HEK293 (cell line): ENCODE data around the gene SYT14.

Source experiments
- CTCF ChIA-PET: fragments of 350-600 bp; formaldehyde crosslinking; extraction: SDS; loops from one replicate; lab custom pipeline; 2021; ENCODE audit warnings: antibody characterized with exemption; lab: Yijun Ruan, JAX
- POLR2A ChIA-PET: fragments of 300-600 bp; formaldehyde crosslinking; extraction: SDS; loops from one replicate; lab custom pipeline; 2020; ENCODE audit warnings: antibody characterized with exemption, inconsistent platforms; lab: Yijun Ruan, JAX
- H3K27ac ChIP-seq: fragments of 200-500 bp; sonication (Bioruptor generic); 2 replicates; pipeline ENCODE4 v1.5.1; 2014; ENCODE audit warnings: low read depth, low read length, control low read depth, inconsistent platforms; ENCODE audit errors: extremely low read depth
- H3K36me3 ChIP-seq, 2 experiments: fragments of 200-500 bp in 1 of 2; sonication (Bioruptor generic) in 1 of 2; 1 replicate in 1 of 2; 2 replicates in 1 of 2; pipeline ENCODE4 v1.5.1; 2014 to 2017; ENCODE audit warnings: inconsistent platforms in 2 of 2, low read length in 2 of 2; ENCODE audit not compliant: control insufficient read depth in 2 of 2, insufficient read depth in 1 of 2
- H3K4me1 ChIP-seq: fragments of 200-500 bp; sonication (Bioruptor generic); 2 replicates; pipeline ENCODE4 v1.5.1; 2014; ENCODE audit warnings: mild to moderate bottlenecking, low read length, inconsistent platforms; ENCODE audit not compliant: control insufficient read depth, insufficient read depth
- H3K4me3 ChIP-seq: 2 replicates; pipeline ENCODE4 v1.5.1; 2011; ENCODE audit warnings: low read depth, mild to moderate bottlenecking, control low read depth, low read length, moderate library complexity
- H3K9me3 ChIP-seq: fragments of 200-500 bp; sonication (Bioruptor generic); 2 replicates; pipeline ENCODE4 v1.5.1; 2014; ENCODE audit warnings: low read depth, low read length, inconsistent platforms; ENCODE audit not compliant: control insufficient read depth, insufficient read depth
- ELK4 ChIP-seq: IDR thresholded peaks from 2 replicates; pipeline ENCODE4 v1.6.1; 2011; ENCODE audit warnings: mild to moderate bottlenecking, low read depth, low read length, borderline replicate concordance
- GLIS2 ChIP-seq: fragments of 450-650 bp; formaldehyde crosslinking; IDR thresholded peaks from 2 replicates; pipeline ENCODE4 v1.5.1; 2016; ENCODE audit warnings: missing biosample characterization, missing genetic modification characterization
- HIC1 ChIP-seq: fragments of 450-650 bp; formaldehyde crosslinking; IDR thresholded peaks from 2 replicates; pipeline ENCODE4 v1.5.1; 2016; ENCODE audit warnings: missing biosample characterization, missing genetic modification characterization
- KLF7 ChIP-seq: fragments of 450-650 bp; formaldehyde crosslinking; IDR thresholded peaks from 2 replicates; pipeline ENCODE4 v1.5.1; 2016; ENCODE audit warnings: missing biosample characterization, missing genetic modification characterization, borderline replicate concordance
- OVOL3 ChIP-seq: fragments of 450-650 bp; formaldehyde crosslinking; IDR thresholded peaks from 2 replicates; pipeline ENCODE4 v1.5.1; 2016; ENCODE audit warnings: missing biosample characterization, missing genetic modification characterization
- PRDM10 ChIP-seq: fragments of 450-650 bp; formaldehyde crosslinking; IDR thresholded peaks from 2 replicates; pipeline ENCODE4 v1.5.1; 2016; ENCODE audit warnings: missing biosample characterization, missing genetic modification characterization
- ZBTB8A ChIP-seq: fragments of 450-650 bp; formaldehyde crosslinking; IDR thresholded peaks from 2 replicates; pipeline ENCODE4 v1.5.1; 2016; ENCODE audit warnings: missing biosample characterization, missing genetic modification characterization
- ZNF112 ChIP-seq: fragments of 450-650 bp; formaldehyde crosslinking; IDR thresholded peaks from 2 replicates; pipeline ENCODE4 v1.5.0; 2017; ENCODE audit warnings: missing biosample characterization, missing genetic modification characterization
- ZNF121 ChIP-seq: fragments of 450-650 bp; formaldehyde crosslinking; IDR thresholded peaks from 2 replicates; pipeline ENCODE4 v1.5.1; 2016; ENCODE audit warnings: missing biosample characterization, missing genetic modification characterization
- ZNF132 ChIP-seq: fragments of 450-650 bp; formaldehyde crosslinking; IDR thresholded peaks from 2 replicates; pipeline ENCODE4 v1.5.1; 2017; ENCODE audit warnings: missing biosample characterization, missing genetic modification characterization, borderline replicate concordance
- ZNF138 ChIP-seq: fragments of 450-650 bp; formaldehyde crosslinking; IDR thresholded peaks from 2 replicates; pipeline ENCODE4 v1.5.1; 2016; ENCODE audit warnings: missing biosample characterization, missing genetic modification characterization, borderline replicate concordance
- ZNF157 ChIP-seq: fragments of 450-650 bp; formaldehyde crosslinking; IDR thresholded peaks from 2 replicates; pipeline ENCODE4 v1.5.1; 2016; ENCODE audit warnings: missing biosample characterization, missing genetic modification characterization
- ZNF19 ChIP-seq: fragments of 450-650 bp; formaldehyde crosslinking; IDR thresholded peaks from 2 replicates; pipeline ENCODE4; 2016; ENCODE audit warnings: missing biosample characterization, missing genetic modification characterization, low read depth
- ZNF2 ChIP-seq: fragments of 450-650 bp; formaldehyde crosslinking; IDR thresholded peaks from 2 replicates; pipeline ENCODE4 v1.5.1; 2016; ENCODE audit warnings: missing biosample characterization, missing genetic modification characterization
- ZNF239 ChIP-seq: fragments of 450-650 bp; formaldehyde crosslinking; IDR thresholded peaks from 2 replicates; pipeline ENCODE4 v1.5.1; 2016; ENCODE audit warnings: missing biosample characterization, missing genetic modification characterization
- ZNF26 ChIP-seq: fragments of 450-650 bp; formaldehyde crosslinking; IDR thresholded peaks from 2 replicates; pipeline ENCODE4 v1.5.1; 2016; ENCODE audit warnings: missing biosample characterization, missing genetic modification characterization
- ZNF302 ChIP-seq: fragments of 450-650 bp; formaldehyde crosslinking; IDR thresholded peaks from 2 replicates; pipeline ENCODE4 v1.5.1; 2016; ENCODE audit warnings: missing biosample characterization, missing genetic modification characterization, low read depth
- ZNF37A ChIP-seq: fragments of 450-650 bp; IDR thresholded peaks from 2 replicates; pipeline ENCODE4 v1.5.1; 2018; ENCODE audit warnings: missing biosample characterization, missing genetic modification characterization
- ZNF473 ChIP-seq: fragments of 450-650 bp; formaldehyde crosslinking; IDR thresholded peaks from 2 replicates; pipeline ENCODE4 v1.5.1; 2017; ENCODE audit warnings: missing biosample characterization, missing genetic modification characterization
- ZNF623 ChIP-seq: fragments of 450-650 bp; formaldehyde crosslinking; IDR thresholded peaks from 2 replicates; pipeline ENCODE4 v1.5.1; 2016; ENCODE audit warnings: missing biosample characterization, missing genetic modification characterization
- ZNF785 ChIP-seq: fragments of 450-650 bp; formaldehyde crosslinking; IDR thresholded peaks from 2 replicates; pipeline ENCODE4 v1.5.1; 2016; ENCODE audit warnings: missing biosample characterization, missing genetic modification characterization

SYT14 gene

GRCh38 chr1:210087058-210087457 lies 149.0 kb downstream of the SYT14 start:
- Histone ChIP-seq H3K4me1 (peaks cover 16% of the 10 kb centered on the region), H3K36me3 (no peaks in the 10 kb centered on the region), H3K9me3 (no peaks in the 10 kb centered on the region), H3K4me3 (no peak overlapping the region), H3K27ac (no peak overlapping the region)
- ChIA-PET CTCF (interaction anchor here (0.5 to 1.0 kb wide), 2 partner anchors 14 to 34 kb away, joined by 3 read pairs; no protein-coding TSS in a partner anchor), POLR2A (no interaction called here)
- no peak for TF ChIP-seq ZNF132
- no peak for TF ChIP-seq ZNF37A (tag by site-specific recombination)
- no peak for TF ChIP-seq ZNF473 (tag by site-specific recombination)
- no peak for TF ChIP-seq ZNF2 (tag by site-specific recombination)

- POLR2A ChIA-PET, result no interaction called here
- TF ChIP-seq ZNF623 (tag by site-specific recombination), result no peak
- no peak for TF ChIP-seq PRDM10
- no peak for TF ChIP-seq ZNF121 (tag by site-specific recombination)
- TF ChIP-seq GLIS2 (tag by site-specific recombination), result no peak
- TF ChIP-seq ZNF302 (tag by site-specific recombination), result no peak
- TF ChIP-seq ZBTB8A (tag by site-specific recombination), result no peak
- TF ChIP-seq ZNF239 (tag by site-specific recombination), result no peak
- no peak for TF ChIP-seq ELK4
- TF ChIP-seq ZNF785 (tag by site-specific recombination), result no peak
- no peak for TF ChIP-seq ZNF26 (tag by site-specific recombination)
- no peak for TF ChIP-seq ZNF138
- TF ChIP-seq OVOL3 (tag by site-specific recombination), result no peak
- TF ChIP-seq ZNF112 (tag by site-specific recombination), result no peak
- TF ChIP-seq HIC1 (tag by site-specific recombination), result no peak
- no peak for TF ChIP-seq ZNF19 (tag by site-specific recombination)
- TF ChIP-seq ZNF157, result no peak
- TF ChIP-seq KLF7 (tag by site-specific recombination), result no peak
- no peaks in the 10 kb centered on the region for H3K36me3 ChIP-seq
- peaks cover 10% of the 10 kb centered on the region for H3K4me1 ChIP-seq
- H3K9me3 ChIP-seq, result no peaks in the 10 kb centered on the region
- CTCF ChIA-PET, result interaction anchor here (0.7 kb wide), 1 partner anchor 274 kb away, joined by 3 read pairs; no protein-coding TSS in a partner anchor
- no peak overlapping the region for H3K27ac ChIP-seq
- no peak overlapping the region for H3K4me3 ChIP-seq
These were observed 151.8 kb downstream of the SYT14 start for GRCh38 chr1:210089855-210090254.
